Loucy (cell line): Measurements from ENCODE around the gene FICD.

Experiments used
- EZH2phosphoT487 ChIP-seq: fragments of 200-600 bp; IDR thresholded peaks from 2 replicates; pipeline ENCODE4 v1.6.1; 2018; ENCODE audit warnings: antibody characterized with exemption, mild to moderate bottlenecking, moderate library complexity, borderline replicate concordance
- TF ChIP-seq, protein P1 (sequence below): fragments of 200-600 bp; sonication (generic); conservative IDR thresholded peaks from 2 replicates; pipeline ENCODE4 v1.5.1; 2014; ENCODE audit warnings: mild to moderate bottlenecking, antibody characterized with exemption, low read length

DNA sequence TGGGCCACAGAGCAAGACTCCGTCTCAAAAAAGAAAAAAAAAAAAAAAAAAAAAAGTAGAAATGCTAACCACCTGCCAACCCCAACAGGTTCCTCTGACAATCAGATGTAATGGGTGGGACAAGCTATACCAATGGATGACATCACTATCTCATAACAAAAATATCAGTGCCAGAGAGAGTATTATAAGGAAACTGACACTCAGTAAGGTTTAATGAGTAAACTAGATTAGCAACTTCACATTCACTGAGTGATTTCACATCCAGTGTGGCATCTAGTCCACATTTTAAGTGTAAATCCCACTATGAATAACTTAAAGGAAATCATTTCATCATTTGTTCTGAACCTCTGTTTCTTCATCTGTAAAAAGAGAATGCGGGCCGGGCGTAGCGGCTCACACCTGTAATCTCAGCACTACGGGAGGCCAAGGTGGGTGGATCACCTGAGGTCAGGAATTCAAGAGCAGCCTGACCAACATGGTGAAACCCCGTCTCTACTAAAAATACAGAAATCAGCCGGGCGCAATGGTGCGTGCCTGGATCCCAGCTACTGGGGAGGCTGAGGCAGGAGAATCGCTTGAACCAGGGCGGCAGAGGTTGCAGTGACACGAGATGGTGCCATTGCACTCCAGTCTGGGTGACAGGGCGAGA, 44.1 kb downstream of the FICD start:
- TF ChIP-seq, protein P1, sequence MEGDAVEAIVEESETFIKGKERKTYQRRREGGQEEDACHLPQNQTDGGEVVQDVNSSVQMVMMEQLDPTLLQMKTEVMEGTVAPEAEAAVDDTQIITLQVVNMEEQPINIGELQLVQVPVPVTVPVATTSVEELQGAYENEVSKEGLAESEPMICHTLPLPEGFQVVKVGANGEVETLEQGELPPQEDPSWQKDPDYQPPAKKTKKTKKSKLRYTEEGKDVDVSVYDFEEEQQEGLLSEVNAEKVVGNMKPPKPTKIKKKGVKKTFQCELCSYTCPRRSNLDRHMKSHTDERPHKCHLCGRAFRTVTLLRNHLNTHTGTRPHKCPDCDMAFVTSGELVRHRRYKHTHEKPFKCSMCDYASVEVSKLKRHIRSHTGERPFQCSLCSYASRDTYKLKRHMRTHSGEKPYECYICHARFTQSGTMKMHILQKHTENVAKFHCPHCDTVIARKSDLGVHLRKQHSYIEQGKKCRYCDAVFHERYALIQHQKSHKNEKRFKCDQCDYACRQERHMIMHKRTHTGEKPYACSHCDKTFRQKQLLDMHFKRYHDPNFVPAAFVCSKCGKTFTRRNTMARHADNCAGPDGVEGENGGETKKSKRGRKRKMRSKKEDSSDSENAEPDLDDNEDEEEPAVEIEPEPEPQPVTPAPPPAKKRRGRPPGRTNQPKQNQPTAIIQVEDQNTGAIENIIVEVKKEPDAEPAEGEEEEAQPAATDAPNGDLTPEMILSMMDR = no peak
- TF ChIP-seq EZH2phosphoT487 = no peak
